HG02884 (cell line): Measurements from ENCODE around the gene RTL5.
"Not testable (repeated sequence)": the region's sequence is repeated elsewhere in the genome, so short reads cannot be mapped to it uniquely, and the experiment has no call there.

Experiments
- ATAC-seq: cut with Tn5 transposase; IDR thresholded peaks from one replicate; pipeline ENCODE4 v1.9.1; 2021; ENCODE audit warnings: mild to moderate bottlenecking, moderate library complexity; ENCODE audit not compliant: unreplicated experiment

Gene RTL5

DNA sequence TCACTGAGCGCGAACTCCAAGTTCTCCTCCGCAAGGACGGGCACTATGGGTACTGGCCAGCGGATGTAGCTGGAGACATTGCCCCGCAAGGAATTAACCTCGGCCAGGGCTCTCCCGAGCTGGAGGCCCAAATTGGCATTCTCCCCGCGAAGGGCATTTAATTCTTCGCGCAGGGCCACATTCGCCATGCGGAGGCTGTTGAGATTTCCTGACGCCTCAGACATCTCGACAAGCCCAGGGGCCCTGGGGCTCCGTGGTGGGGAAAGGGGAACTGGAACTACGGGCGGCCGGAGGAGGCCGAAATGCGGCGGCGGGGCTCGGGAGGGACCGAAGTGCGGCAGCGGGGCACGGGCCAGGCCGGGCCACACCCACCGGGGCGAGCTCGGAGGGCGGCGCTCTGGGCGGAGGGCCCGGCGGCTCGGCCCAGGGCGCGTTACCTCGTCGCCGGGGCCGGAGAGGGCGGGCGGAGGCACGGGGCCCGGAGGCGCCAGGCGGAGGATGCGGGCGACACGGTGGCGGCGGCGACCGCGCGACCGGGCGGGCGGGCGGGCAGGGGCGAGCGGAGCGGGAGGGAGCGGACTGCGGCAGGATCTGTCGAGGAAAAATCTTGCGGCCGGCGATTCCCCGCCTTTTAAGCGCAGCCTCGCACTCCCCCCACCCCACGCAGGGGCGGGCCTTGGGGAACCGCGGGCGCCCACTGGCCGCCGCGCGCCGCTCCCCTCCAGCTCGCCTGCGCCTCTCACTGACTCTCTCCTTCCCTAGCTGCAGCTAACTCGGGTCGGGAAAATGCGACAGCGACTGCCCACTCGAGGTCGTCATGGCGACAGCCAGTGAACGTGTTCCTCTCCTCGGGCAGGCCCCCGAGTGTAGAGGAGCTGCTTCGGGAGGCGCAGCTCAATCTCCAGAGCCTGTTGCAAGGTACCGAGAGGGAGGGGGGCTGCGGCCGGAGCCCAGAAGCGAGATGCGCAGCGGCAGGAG is at the start of gene RTL5:
TSS of gene RTL5 (minus strand) at position 599 of the 978 bp plus-strand sequence.
- peak; percentile 66 for ATAC-seq

DNA sequence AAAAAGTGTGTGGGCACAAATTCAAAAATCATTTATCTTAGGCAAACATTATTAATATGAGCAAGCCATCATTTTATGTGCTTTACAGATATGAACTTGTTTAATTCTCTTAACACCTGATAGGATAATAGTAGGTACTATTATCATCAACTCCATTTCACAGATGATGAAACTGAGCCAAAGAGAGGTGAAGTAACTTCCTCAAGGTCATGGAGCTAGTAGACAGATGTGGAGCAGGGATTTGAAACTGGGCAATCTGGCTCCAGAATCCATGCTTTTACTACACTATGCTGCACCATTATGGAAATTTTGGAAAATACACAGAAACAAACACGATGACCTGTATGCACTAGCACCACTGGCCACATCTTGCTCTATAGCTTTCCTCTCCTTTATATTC is 48.8 kb upstream of the RTL5 start:
- no peak for ATAC-seq

DNA sequence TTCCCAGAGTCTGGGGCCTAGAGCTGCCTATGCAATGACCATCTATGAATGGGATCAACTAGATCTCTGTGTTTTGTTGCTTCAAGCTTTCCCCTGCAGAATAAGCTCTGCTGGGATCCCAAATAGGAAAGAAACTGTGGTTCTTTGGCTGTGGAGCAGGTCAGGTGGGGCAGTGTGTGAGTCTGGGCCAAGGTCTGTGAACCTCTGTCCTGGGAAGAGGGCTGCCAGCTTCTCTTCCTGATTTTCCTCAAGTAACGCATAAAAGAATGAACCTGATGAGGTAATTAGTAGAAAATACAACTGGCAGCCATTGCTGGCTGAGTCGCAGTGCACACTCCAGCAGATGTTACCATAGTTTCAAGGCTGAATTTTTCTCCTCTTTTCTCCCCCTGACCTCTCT is 45.3 kb upstream of the RTL5 start:
- ATAC-seq: no peak

DNA sequence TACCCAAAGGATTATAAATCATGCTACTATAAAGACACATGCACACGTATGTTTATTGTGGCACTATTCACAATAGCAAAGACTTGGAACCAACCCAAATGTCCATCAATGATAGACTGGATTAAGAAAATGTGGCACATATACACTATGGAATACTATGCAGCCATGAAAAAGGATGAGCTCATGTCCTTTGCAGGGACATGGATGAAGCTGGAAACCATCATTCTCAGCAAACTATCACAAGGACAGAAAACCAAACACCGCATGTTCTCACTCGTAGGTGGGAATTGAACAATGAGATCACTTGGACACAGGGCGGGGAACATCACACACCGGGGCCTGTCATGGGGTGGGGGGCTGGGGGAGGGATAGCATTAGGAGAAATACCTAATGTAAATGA is 44.6 kb upstream of the RTL5 start:
- not testable (repeated sequence) for ATAC-seq

DNA sequence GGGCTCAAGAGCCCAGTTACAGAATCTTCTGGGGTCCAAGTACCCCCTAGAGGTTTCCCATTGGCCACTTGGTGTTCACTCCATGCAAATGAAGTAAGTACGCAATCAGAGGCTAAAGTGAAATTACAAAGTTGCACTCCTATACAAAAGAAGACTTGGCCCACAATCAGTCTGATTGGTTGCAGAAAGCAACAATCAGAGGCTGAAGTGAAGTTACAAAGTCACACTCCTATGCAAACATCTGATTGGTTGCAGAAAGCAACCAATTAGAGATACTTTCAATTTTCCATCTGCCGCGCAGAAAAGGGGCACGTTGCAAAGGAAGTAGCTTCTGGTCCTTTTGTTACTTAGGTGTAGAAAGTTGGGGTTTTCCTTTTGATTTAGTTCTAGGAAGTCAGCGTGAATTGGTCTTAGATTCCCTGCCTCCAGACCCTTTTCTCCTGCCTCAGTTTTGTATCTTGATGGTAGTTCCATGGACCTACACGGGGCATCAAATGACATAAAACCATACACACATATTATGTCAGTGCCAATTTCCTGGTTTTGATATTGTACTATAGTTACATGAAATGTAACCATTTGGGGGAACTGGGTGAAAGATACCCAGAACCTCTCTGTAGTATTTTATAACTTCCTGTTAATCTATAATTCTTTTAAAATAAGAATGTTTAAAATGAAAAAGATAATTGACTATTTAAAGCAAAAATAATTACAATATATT is 37.5 kb upstream of the RTL5 start:
- ATAC-seq: no peak

DNA sequence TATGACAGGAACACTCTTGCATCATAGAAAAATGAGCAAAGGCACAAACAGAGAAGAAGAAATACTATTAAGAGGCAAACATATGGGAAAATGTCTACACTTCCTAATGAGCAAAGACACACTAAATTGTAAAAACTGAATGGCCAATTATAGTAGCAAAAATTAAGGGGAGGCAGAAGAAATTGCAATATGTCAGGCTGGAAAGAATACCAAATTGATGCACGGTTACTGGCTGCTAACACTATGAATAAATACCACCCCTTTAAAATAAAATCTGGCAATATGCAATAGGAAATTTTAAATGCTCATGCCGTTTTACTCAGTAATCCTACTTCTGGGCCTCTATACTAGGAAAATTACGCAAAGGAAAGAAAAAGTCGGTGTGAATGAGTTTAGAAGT is 33.8 kb upstream of the RTL5 start:
- no peak for ATAC-seq

DNA sequence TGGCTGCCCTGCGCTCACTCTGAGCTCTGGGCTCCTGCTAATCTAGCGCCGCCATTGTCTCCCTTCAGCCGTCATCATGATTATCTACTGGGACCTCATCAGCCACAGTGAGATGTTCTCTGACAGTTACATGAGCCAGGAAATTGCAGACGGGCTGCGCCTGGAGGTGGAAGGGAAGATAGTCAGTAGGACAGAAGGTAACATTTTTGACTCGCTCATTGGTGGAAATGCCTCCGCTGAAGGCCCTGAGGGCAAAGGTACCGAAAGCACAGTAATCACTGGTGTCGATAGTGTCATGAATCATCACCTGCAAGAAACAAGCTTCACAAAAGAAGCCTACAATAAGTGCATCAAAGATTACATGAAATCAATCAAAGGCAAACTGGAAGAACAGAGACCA is 28.1 kb upstream of the RTL5 start:
- ATAC-seq: no peak

DNA sequence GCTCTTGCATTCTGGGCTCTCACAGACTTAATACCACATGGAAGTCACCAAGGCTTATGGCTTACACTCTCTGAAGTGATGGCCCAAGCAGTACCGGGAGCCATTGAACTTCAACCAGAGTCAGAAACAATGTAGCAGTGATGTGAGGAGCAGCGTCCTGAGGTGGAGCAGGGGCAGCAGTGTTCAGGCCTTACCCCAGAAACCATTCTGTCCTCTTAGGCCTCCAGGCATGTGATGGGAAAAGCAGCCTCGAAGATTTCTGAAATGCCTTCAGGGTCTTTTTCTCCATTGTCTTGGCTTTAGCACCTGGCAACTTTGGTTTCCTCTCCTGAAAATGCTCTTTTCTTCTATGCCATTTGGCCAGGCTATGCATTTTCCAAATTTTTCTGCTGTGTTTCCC is 27.1 kb upstream of the RTL5 start:
- ATAC-seq: no peak

DNA sequence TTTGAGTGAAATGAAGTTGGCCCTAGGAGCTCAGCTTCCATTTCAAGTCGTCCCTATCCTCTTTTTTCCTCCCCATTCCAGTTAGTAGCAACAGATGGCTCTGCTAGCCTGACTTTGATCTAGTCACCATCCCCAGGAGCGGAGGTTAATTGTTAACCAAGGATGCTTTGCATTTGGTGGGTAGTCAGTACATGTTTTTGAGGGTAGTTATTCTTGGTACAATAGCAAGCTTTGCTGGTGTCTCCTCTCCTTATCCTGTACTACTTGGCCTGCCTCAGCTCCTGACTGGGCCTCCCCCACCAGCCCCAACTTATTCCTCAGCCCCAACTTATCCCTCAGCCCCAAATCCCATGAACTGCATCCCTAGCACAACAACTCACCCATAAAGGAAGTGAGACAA is 14.8 kb upstream of the RTL5 start:
- ATAC-seq: no peak

DNA sequence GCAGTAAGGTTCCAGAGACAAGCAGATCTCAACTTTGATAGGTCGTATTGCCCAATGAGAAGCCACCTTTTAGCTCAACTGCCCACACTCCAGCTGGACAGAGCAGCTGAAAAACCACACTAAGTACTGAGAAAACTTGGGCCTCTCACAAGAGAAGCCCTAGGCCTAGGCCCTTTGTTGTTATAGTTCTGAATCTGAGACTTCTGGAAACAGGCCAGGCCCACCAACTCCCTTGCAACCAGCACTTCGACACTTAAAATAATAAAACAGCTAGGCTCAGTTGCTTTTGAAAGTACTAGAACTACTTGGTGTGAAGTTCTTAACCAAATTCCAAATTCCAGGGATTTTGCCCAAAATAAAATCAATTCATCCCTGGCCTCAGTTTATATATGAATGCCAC is 13.5 kb upstream of the RTL5 start:
- no peak for ATAC-seq

DNA sequence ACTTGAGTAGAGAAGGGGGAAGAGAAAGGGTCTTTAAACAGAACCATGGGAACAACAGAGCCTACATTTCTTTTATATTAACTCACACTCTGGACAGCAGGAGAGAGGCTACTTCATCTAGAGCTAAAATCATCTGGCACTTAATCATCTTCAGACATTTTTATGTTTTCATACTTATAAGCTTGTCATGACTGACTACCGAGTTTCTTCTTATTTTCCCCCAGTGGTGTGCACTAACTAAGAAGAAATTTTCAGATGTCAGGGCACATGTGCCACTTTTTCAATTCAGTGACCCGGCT is 11.8 kb upstream of the RTL5 start:
- no peak for ATAC-seq

DNA sequence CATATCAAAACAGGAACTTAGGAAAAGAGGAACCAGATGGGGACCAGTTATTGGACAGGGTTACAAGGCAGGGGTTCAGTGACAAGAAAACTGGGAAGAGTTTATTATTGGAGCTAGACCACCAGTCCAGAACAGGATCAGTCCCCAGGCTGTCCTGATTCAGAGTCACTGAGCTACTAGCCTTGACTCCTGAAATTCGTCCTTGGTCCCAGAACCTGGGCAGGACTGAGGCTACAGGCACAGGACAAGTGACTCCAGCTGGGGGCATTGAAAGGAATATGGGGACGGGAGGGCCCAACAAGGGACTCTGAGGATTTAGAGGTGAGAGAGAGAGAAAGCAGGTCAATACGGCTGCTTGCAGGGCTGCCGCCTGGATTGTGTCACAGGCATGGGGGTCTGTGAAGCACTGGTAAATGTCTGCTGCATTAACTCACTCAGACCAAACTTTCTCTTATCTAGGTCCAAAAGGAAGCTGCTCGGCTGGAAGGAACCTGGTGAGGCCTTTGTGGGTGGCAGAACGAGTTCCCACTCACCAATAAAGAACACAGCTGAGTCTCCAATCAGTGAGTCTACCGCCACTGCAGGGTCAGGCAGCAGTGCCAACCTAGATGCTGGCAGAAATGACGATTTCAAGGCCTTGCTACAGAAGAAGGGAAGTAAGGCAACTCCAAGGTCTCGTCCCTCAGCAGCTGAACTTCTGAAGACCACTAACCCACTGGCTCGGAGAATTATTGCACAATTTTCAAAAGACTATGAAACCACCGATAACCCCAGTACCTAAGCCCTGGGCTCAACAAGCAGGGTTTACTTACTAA is 11.3 kb upstream of the RTL5 start:
- ATAC-seq: no peak

DNA sequence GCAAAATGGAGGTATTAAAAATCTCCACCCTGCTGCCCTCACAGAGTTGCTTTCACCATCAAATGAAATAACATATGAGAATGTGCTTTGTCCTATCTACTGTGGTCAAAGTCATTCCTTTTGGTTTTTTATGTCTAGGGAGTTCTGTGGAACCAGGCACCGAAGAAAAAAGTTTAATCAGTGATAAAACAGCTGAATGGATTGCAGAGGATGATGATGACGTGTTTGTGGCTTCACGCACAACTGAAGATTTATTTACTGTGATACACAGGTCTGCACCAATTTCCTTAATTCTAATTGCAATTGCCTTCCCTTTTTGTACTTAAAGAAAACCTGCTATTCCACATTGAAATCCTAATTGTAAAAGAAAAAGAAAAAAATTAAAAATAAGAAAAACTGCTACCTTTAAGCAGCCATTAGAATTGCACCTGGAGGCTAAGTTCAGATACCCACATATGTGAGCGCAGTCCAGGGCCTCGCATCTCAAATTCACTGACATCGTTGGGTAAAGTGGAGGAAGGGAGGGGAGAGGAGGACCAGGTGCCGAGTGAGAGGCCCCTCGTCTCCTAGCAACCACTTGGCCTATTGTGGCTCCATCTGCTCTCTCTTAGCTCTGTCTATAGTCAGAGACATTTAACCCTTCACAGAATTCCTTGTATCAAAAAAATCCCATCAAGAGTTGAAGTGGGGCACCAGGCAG is 10.5 kb upstream of the RTL5 start:
- ATAC-seq: no peak

DNA sequence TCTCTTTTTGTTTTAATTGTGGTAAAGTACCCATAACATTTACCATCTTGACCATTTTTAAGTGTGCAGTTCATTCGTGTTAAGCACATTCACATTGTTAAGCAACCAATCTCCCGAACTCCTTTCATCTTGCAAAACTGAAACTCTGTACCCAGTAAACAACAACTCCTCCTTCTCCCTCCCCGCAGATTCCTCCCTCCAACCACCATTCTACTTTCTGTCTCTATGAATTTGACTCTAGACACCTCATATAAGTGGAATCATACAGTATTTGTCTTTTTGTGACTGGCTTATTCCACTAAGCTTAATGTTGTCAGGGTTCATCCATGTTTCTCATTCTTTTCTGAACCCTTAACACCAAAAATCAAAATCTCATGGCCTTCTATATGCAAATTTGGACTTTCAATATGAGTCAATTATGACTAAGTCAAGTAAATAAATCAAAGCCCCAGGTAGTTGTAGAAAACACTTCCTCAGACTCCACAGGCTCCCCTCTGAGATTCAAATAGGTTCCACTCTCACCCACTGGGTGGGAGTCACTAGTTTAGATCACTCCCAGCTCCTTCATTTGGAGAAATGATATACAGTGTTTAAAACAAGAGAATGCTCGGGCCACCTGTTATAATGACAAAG is 9.8 kb upstream of the RTL5 start:
- ATAC-seq: peak; percentile 66

DNA sequence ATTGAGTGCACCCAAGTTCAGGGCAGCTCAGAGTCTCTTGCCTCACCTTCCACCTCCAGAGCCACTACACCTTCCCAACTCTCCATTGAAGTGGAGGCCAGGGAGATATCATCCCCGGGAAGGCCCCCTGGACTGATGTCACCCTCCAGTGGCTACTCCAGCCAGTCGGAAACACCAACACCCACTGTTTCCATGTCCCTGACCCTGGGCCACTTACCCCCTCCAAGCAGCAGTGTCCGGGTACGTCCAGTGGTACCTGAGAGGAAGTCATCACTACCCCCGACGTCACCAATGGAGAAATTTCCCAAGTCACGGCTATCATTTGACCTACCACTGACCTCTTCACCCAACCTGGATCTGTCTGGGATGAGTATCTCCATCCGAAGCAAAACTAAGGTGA is 7.8 kb upstream of the RTL5 start:
- ATAC-seq: no peak

DNA sequence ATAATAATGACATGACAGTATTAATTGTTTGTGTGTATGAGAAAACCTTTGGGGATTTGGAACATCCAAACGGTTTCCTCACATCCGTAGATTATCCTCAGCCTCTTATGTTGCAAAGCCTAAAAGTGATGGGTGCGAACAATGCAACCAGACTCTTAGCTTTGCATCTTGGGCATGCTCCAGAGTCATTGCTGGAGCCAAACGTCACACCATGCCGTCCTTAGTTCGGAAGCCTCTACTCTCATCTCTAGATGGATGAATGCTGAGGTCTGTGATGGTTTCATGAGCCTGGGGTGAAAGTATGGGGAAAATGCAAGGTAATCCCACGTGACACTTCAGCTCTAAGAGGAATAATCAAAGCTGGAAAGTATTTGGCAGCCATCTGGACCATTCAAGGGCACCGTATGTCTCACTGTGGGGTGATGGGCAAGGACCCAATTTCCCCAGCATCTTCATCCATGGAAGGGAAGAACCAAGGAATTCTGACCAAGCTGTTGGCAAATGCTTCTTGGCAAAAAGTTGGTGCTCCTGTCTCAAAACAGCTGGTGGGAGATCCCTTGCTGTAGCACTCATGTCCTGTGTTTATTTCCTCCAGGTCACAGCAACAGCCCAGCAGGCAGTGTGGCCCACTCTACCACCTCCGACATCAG is 6.3 kb upstream of the RTL5 start:
- ATAC-seq: no peak

DNA sequence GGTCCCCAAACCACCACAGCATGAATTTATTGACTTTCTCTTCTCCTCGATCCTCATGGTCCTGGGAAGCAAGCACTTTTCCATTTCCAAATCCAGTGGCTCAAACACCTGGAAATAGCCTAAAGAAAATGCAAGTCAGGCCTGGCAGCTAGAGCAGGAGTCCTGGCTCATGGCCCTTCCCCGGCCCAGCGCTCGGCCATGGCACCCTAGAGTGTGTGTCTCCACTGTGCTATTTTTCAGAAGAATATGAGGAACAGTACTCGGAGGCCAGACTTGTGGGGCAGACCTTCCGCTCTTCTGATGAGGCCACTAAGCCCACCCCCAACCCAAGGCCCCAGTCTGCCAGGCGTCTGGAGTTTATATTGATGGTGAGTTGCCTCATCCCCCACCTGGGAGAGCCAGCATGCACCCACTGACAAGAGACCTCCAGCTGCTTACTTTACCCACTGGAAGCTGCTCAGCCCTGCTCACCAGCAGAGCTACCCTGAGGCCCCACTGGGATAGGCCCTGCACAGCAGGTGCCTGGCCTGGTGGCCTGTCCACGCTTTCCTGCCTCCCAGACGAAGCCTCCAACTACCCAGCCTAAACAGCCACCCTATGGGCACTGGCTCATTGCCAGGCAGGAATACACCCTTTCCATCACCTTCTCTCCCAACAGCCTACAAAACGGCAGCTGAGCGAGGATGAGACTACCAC is 2.3 kb upstream of the RTL5 start:
- ATAC-seq: no peak

DNA sequence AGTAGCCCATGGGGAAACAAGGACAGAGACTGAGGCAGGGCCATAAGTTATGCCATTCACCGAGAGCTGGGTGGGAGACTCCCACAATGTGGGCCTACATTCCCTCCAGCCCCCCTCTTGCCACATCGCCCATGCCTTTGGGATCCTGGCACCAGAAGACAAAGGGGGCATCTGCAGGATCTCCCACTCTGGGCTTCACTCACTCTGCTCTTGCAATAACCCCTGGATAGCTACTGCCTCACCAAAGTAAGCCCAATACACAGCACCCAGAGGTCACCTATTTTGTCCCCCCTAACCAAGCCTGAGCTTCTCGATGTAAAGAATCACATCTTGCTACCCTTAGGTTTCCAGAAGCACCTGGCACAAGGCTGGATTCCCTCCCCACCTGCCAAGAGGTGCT is 741 bp upstream of the RTL5 start:
- no peak for ATAC-seq

DNA sequence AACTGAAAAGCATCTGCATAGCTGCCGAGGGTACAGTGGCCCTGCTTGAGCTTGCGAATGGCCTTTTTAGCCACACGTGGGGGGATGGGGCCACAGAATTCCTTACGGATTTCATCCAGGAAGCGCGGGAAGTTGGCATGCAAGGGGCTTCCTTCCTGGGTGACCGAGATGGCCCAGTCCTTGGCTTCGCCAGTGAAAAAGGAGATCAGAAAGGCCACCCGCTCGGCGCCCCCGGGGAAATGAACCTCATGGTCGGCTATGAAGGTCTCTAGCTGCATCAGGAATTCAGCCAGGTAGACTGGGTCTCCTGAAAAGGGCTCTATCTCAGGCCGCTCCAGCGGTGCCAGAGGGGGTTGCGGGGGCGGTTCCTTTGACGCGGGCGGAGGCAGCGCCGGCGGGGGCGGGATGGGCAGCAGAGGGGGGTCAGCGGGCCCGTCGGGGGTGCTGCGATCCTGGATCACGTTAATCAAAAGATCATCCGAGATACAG is 909 bp downstream of the RTL5 start:
- ATAC-seq: no peak
